ENCODE results near the gene LARGE1.

DNA sequence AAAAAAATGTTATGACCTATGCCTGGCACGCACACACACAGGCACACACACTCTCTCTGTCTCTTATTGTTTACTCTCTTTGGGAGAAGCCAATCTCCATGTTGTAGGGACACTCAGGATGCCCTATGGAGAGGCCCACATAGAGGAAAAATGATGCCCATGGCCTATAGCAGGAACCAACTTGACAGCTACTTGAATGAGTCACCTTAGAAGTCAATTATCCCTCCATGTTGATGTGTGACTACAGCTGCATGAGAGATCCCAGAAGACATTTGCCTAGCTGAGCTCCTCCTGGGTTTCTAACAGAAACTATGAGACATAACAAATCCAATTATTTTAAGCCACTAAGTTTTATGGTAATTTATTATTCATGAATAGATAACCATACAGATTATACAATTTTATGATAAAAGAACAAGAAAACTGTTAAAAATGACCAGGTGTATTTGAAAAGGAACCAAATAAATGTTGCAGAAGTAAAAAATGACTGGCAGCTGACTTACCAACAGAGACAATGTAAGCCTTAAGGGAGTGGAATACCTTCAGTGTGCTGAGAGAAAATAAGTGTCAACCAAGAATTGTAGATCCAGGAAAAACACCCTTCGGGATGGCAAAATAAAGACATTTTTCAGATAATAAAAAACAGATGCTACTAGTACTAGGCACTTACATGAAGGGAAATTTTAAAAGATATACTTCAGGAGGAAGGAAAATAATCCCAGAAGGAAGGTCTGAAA lies 458.4 kb downstream of the LARGE1 start:
- TF ChIP-seq CTCF (IDR thresholded peaks at IDR 0.05; ENCODE audit: poor library complexity): no peak
- no peak for TF ChIP-seq EZH2 (IDR thresholded peaks at IDR 0.05; ENCODE audit: borderline replicate concordance)
- TF ChIP-seq EZH2phosphoT487 (IDR thresholded peaks at IDR 0.05; ENCODE audit: low read depth, severe bottlenecking, unreplicated experiment): no peak

All from hepatocyte (in vitro differentiated cells).